SIG-M5 treated with dmso at 0.1 percent for 504 hours (cell line): ENCODE data around the gene CDCP2.

ENCODE experiments used
- DNase-seq: peaks from one replicate; lab custom pipeline; 2025; ENCODE audit not compliant: unreplicated experiment; lab: John Stamatoyannopoulos, UW

The CDCP2 gene

GRCh38 chr1:54137534-54138061 is 15.2 kb downstream of the CDCP2 start:
- no peak for DNase-seq

DNA sequence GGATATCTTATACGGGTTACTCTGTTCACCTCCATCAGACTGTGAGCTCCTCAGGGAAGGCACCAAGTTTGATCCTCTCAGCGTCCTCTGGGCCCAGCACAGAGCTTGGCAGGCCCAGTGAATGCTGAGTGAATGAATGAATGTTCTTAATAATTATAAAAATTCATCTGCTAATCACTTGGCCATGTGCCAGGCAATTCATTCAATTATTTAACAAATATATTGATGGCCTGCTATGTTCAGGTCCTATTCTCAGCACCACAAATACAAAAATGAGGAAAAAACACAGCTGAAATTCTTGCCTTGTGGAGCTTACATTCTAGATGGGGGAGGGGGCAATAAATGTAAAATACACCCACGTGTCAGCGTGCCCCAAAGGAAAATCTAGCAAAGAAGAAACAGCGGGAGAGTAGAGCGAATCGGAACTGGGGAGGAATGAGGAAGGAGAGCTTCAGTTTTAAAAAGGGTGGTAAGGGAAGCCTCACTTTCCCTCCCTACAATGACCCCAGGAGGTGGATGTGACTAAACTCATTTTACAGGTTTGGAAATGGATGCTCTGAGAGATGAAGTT is 15.8 kb downstream of the CDCP2 start:
- no peak for DNase-seq

DNA sequence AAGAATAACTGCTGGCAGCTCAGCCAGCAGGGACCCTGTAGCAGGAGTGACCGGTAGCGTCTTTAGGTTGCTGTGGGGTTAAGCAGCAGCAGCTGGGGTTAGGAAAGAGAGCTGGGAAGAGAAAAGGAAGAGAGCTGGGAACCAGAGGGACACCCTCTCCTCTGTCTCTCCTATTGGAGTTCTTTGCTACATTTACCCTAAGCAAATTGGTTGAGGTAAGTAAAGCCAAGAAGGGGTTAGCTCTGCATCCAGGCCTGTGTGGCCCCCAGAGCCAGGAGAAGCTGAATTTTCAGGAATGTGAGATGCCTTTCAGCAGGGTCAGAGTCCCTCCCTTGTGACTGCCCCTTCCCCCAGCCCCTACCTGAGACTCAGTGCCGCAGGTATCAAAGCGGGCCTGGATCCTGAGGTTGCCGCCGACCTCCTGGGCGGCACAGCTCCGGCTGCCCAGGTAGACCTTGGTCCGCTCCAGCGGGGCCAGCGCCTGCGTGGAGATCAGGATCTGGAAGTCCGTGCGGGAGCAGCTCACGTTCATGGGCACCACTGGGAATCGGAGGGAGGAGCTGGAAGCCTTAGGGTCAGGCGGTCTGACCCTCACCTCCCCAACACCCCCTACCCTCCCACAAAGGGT is 16.4 kb downstream of the CDCP2 start:
- DNase-seq = no peak

DNA sequence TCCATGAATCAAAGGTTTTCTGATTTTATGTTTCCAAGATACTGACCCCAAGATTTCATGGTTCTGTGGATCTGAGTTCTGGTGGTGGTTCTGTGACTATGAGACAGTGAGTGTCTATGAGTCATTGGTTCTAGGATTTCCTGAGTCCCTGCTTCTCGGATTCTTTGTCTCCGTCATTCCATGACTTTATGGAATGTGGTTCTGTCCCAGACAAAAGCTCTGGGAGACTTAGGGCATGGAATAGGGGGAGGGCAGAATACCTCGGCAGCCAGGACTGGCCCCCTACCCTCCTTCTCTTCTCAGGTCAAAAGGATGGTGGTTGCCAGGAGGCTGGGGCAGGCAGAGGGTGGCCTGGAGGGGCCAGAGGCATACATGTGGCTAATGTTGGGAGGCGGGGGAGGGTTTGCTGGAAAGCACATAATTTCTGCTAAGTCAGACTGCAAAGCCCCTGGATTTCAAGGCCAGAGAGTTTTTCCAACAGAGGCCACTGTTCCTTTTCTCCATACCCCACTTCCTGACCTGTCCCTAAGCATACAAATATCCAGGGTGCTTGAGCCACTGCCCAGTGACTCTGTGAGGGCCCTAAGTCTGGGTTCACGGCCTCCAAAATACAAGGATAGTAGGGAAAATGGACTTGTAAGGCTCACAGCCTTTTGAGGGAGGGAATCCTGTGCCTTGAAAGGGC is 17.2 kb downstream of the CDCP2 start:
- DNase-seq = no peak

DNA sequence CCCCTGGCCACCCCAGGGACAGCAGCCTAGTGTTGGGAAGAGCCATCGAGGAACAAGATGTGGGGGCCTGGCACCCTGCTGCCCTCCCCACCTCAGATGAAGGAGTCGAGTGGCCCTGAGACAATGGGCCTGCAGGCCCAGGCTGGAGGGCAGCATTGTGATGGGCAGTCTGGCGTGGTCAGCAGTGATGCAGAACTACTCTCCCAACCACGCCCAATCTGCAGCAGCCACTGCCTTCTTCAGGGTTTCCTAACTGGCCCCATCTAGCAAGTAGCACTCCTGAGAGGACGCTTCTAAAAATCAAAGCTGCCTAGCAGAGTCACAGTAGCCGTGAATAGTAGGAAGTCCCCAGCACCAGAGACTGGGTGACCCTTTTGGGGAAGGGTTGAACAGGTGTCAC is 18.5 kb downstream of the CDCP2 start:
- no peak for DNase-seq

- DNase-seq = no peak
Measured at GRCh38 chr1:54132495-54132894, 20.3 kb downstream of the CDCP2 start.

GRCh38 chr1:54131419-54131818 is 21.4 kb downstream of the CDCP2 start:
- DNase-seq = no peak

DNA sequence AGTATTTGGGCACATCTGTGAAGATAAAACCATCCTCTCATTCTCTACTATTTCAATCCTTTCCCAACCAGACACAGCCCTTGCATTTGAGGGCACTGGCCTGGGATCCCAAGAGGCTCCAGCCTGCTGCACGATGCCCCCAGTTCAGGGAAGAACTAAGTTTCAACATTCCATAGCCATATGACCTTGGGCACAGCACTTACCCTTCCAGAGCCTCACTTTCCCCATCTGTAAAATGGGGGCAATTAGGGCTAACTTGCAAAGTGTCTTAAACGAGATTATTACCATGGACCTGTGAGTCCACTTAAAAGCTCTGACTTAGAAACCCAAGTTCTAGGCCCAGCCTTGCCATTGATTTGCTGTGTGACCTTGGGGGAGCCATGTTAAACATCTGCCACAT is 22.9 kb downstream of the CDCP2 start:
- no peak for DNase-seq

DNA sequence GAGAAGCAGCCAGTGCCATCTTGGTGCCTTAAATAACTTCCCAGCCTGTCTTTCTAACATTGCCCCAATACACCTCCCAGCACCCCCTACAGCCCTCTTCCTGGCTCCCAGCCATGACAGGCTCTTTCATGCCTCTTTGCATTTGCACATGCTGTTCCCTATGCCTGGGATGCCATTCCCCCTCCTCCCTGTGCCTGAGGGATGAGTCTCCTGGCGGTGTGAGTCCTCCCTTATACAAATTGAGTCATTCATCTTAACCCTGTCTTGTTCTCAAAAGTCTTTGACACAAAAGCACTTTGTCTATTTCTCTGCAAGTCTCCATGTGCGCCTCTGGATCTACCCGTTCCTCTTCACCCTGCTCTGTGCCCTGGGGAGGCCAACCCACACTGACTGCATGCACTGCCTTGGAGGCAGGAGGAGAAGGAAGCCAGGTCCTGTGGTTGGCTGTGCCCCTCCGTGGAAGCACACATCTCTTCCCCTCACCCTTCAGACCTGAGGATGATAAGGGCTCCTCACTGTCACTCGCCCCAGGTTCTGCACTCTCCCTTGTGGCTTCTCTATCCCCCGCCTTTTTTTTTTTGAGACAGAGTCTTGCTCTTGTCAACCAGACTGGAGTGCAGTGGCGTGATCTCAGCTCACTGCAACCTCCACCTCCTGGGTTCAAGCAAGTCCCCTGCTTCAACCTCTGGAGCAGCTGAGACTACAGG is 25.1 kb downstream of the CDCP2 start:
- DNase-seq = no peak

DNA sequence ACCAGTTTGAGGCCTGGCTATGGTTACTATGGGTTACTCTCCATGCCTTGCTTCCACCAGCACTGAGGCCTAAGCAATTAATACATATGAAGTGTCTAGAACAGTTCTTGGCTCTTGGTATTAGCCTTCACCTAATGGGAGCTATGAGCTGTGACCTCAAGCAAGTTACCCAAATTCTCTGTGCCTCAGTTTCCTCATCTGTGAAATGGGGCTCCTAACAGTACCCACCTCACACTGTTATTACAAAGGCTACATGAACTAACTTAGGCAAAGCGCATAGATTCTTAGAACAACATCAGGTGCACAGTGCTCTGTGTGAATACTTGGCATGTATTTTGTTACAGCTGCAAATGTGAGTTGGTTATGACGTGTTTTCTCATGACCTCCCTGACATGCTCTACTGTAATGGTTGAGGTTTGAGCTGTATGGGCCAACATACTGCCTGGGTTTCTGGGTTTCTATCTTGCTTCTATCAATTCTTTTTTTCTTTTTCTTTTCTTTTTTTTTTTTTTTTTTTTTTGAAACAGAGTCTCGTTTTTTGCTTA is 26.5 kb downstream of the CDCP2 start:
- DNase-seq = no peak

GRCh38 chr1:54125386-54126070 is 27.3 kb downstream of the CDCP2 start:
- DNase-seq = no peak

DNA sequence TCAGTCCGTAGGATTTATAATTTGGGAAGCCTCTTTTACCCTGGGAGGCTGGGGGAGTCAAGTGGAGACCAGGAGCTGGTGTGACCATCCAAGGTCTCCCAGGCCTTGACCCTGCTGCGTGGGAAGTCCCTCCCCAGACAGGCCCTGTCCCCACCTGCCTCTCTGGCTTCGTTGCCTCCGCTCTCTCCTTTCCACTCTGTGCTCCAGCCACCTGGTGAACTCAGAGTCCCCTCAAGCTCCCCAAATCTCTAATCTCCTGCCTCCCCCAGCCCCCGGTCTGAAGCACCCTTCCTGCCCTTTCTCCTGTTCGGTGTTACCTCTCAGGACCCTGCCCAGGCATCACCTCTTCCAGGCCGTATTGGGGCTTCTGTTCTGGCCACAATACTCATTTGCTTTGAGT is 27.9 kb downstream of the CDCP2 start:
- DNase-seq = no peak

DNA sequence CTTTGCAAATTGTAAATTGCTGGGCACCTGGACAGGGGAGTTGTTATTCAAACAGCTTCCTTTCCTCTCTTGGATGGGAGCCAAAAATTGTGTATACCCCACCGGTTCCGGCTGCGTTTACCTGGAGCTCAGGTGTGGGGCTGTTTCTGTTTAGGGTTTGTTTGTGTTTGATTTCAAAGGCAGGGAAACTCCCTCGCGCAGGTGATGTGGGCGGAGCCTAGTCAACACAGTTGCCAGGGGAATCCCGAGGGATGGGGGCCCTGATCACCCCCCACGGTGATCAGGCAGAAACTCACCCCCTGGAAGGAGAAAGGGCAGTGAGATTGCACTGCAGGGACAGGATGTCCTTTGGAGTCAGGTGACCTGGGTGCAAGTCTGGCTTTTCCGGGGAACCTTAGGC is 28.3 kb downstream of the CDCP2 start:
- no peak for DNase-seq

GRCh38 chr1:54122992-54123391 is 29.8 kb downstream of the CDCP2 start:
- DNase-seq = no peak

DNA sequence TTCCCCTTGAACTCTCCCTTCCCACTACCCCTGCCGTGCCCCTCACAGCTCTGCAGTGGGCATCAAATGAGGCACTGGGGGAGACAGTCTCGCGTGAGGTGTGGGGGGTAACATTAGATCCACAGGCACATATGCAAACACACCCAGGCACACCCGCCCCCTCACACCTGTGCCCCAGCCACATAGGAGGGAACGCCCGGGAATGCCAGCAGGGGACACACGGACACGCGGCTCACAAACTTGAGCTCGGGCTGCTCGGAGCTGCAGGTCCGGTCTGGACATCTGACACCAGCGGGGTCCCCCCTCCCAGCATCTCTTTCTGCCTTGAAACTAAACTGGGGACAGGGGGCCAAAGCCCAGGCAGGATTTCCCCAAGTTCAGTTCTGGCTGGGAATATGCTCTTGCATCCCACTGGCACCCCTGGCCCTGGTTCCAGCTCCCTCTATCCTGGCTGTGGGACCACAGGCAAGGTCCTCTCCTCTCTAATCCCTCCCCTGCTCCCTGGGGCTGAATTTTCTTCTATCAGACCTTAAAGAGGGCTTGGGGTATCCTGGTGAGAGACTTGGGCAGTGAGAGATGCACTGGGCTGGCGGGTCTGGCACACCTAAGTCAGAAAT is 30.6 kb downstream of the CDCP2 start:
- DNase-seq = no peak

- peak; percentile 7 for DNase-seq
Measured at GRCh38 chr1:54121482-54122134, 31.2 kb downstream of the CDCP2 start.

DNA sequence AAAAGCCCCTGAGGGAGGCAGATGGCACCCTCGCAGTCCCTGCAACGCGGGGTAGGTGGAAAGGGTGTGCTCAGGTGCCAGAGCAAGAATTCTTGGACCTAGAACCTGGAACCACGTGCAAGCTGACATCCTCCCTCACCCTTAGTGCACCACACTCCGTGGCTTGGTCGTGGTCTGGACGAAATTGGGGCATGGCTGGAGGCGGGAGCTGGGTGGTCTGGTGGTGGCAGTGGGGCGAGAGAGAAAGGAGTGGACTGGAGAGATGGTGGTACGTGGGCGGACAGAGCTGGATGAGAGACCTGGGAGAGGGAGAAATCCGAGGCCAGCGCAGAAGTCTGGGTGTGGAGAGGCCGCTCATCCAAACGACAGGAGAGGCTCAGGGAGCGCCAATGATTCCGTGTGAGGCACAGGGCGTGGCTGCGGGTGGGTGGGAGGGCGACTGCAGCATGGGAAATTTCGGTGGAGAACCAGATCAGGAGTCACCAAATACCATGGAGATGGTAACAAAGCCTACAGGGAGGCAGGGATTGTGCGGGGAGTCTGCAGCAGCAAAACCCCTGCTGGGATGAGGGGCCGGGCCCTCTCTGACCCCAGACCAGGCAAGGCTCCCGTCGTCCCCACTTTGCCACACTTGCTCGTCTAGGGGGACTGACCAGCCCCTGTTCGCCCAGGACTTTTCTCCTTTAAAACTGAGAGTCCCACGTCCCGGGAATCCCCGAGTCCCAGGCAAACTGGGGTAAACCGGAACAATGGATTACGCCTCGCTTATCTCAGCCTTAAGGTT is 31.9 kb downstream of the CDCP2 start:
- no peak for DNase-seq

DNA sequence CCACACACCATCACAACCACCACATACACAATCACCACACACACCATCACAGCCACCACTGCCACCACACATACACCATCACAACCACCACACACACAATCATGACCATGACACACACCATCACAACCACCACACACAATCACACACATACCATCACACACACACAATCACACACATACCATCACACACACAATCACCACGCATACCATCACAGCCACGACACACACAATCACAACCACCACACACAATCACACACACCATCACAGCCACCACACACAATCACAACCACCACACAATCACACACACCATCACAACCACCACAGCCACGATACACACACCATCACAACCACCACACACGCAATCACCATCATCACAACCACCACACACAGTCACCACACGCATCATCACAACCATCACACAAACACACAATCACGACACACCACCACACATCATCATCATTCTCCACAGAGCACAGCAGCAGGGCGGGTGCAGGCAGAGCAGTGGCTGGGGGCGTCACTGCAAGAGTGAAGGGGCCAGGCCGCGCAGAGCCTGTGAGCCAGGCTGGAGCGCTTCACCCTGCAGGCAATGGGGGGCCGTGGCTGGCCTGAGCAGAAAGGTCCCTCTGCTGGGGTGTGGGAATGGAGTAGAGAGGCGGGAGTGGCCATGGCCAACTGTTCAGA is 32.6 kb downstream of the CDCP2 start:
- DNase-seq = no peak

DNA sequence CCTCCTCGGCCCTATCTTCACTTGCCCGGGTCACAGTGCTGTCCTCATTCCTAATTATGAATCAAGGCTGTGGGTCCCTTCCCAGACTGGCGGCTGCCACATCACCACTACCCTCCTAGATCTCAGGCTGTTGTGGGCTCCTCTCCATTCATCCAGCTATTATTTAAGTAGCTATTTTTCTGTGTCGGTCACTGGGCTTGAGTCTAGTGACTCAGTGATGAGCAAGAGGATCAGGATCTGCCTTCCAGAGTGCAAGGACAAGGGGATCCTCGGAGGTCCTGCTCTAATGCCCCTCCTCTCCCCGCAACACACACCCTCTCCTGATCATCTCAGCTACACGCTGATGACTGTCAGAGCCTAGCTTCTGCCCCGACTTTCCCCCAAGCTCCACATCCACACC is 34.1 kb downstream of the CDCP2 start:
- no peak for DNase-seq
